Measurements from ENCODE around the gene PAGR1. TPM values are rescaled to one million over a fixed set of nuclear protein-coding genes. Genes with fewer than 3 reads are reported as not detected.
A peak's percentile ranks its signal among the peaks of the same experiment; 100 is the strongest.

The PAGR1 gene
- total and polyA plus RNA-seq, 2 of the 8 experiments (the other 6 are each of a cell fraction or from before 2014, with no cell fraction given), result 35.4 to 56.4 TPM

DNA sequence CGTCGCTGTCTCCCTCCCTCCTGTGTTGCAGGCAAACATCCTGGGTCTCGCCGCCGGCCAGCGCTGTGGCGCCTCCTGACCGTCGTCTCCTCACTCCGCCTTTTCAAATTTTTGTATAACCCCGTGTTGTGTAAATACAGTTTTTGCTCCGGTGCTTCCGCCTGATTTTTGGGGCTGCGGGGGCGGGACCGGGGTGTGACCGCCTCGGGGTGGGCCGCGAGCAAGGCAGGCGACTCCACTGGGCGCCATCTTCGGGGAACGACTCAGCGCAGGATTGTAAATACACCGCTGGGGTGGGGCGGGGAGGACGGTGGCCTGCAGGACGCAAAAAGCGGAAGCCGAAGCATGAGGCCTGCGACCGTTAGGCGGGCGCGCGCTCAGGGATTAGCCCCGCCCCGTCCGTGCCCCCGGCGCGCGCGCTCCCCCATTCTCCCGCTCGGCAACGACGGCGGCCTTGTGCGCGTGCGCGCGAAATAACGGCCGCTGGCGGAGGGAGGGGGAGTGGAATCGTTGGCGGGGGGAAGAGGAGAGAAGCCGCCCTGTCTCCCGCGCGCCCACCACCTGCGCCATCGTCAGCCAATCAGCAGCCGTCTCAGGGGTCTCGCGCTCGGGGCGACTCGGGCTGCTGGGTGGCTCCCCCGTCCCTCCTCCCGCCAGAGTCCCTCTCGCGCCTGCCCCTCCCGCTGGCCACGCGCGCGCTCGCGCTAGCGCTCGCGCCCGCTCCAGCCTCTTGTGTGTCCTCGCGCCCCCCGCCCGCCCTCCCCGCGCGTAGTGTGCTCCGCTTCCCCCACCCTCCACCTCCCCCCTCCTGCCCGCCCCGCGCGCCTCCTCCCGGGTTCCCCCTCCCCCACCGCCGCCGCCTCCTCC lies 10.5 kb upstream of the PAGR1 start (continued):
- TF ChIP-seq SIN3A (conservative IDR thresholded peaks at IDR 0.05 in 1 of 2, IDR thresholded peaks at IDR 0.05 in 1 of 2; ENCODE audit: low read depth in 1 of 2, low read length in 2 of 2) (peak in 1 of 2 experiments; percentile 87; a peak in 2 of 4 replicates), KDM5A (IDR thresholded peaks at IDR 0.05; ENCODE audit: low read length) (peak; percentile 90), BACH1 (IDR thresholded peaks at IDR 0.05; ENCODE audit: low read length) (peak; percentile 33; the same call in 1 of the 2 replicates), ASH2L (IDR thresholded peaks at IDR 0.05; ENCODE audit: low read length) (no peak), POLR2AphosphoS5 (IDR thresholded peaks at IDR 0.05; ENCODE audit: low read depth, low read length) (peak; percentile 91), SIX5 (IDR thresholded peaks at IDR 0.05; ENCODE audit: low read depth, low read length) (no peak), TEAD4 (IDR thresholded peaks at IDR 0.05; ENCODE audit: low read depth, low read length) (peak; percentile 52; the same call in 1 of the 2 replicates), TBP (IDR thresholded peaks at IDR 0.05; ENCODE audit: low read depth, low read length) (peak; percentile 58; the same call in 1 of the 2 replicates), TCF12 (IDR thresholded peaks at IDR 0.05; ENCODE audit: low read depth, low read length) (peak; percentile 74; the same call in 1 of the 2 replicates), HDAC2 (IDR thresholded peaks at IDR 0.05; ENCODE audit: borderline replicate concordance in 1 of 2, low read depth in 2 of 2, low read length in 2 of 2) (peak; percentile 61 to 92; a peak in 1 of 4 replicates), CEBPB (IDR thresholded peaks at IDR 0.05; ENCODE audit: low read depth, low read length) (0 out of 2 replicates have a peak, but pooled peaks have one; percentile 13), CREB1 (IDR thresholded peaks at IDR 0.05) (peak; percentile 71), TAF1 (IDR thresholded peaks at IDR 0.05; ENCODE audit: low read depth, low read length) (peak; percentile 90), MAFK (IDR thresholded peaks at IDR 0.05; ENCODE audit: low read depth, low read length) (no peak), PHF8 (conservative IDR thresholded peaks at IDR 0.05; ENCODE audit: low read depth, low read length) (peak; percentile 75), CHD1 (IDR thresholded peaks at IDR 0.05; ENCODE audit: low read depth, low read length) (no peak), KDM1A (IDR thresholded peaks at IDR 0.05; ENCODE audit: borderline replicate concordance, low read length) (peak; percentile 91)
- TF ChIP-seq, protein P1, sequence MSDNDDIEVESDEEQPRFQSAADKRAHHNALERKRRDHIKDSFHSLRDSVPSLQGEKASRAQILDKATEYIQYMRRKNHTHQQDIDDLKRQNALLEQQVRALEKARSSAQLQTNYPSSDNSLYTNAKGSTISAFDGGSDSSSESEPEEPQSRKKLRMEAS (IDR thresholded peaks at IDR 0.05), result peak; percentile 96
- TF ChIP-seq, protein P2, sequence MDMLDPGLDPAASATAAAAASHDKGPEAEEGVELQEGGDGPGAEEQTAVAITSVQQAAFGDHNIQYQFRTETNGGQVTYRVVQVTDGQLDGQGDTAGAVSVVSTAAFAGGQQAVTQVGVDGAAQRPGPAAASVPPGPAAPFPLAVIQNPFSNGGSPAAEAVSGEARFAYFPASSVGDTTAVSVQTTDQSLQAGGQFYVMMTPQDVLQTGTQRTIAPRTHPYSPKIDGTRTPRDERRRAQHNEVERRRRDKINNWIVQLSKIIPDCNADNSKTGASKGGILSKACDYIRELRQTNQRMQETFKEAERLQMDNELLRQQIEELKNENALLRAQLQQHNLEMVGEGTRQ (IDR thresholded peaks at IDR 0.05; ENCODE audit: low read length), result peak; percentile 61; the same call in 1 of the 2 replicates
- TF ChIP-seq, protein P3, sequence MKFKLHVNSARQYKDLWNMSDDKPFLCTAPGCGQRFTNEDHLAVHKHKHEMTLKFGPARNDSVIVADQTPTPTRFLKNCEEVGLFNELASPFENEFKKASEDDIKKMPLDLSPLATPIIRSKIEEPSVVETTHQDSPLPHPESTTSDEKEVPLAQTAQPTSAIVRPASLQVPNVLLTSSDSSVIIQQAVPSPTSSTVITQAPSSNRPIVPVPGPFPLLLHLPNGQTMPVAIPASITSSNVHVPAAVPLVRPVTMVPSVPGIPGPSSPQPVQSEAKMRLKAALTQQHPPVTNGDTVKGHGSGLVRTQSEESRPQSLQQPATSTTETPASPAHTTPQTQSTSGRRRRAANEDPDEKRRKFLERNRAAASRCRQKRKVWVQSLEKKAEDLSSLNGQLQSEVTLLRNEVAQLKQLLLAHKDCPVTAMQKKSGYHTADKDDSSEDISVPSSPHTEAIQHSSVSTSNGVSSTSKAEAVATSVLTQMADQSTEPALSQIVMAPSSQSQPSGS (IDR thresholded peaks at IDR 0.05; ENCODE audit: low read length), result no peak
